SH-SY5Y (cell line): ENCODE measurements around the gene RMND5A.

Experiments
- GATA2 ChIP-seq: IDR thresholded peaks from 2 replicates; pipeline ENCODE4 v1.6.1; 2011; ENCODE audit warnings: mild to moderate bottlenecking, low read depth, low read length
- GATA3 ChIP-seq: IDR thresholded peaks from 2 replicates; pipeline ENCODE4 v1.6.1; 2011; ENCODE audit warnings: low read depth, mild to moderate bottlenecking, low read length, moderate library complexity

The RMND5A gene

GRCh38 chr2:86765310-86765695 is 45.2 kb downstream of the RMND5A start:
- TF ChIP-seq GATA3 (no peak), GATA2 (no peak)

GRCh38 chr2:86768189-86768949 is 48.3 kb downstream of the RMND5A start:
- TF ChIP-seq GATA3 (no peak), GATA2 (no peak)

GRCh38 chr2:86769838-86770237 is 49.7 kb downstream of the RMND5A start:
- TF ChIP-seq GATA2 (no peak), GATA3 (no peak)

DNA sequence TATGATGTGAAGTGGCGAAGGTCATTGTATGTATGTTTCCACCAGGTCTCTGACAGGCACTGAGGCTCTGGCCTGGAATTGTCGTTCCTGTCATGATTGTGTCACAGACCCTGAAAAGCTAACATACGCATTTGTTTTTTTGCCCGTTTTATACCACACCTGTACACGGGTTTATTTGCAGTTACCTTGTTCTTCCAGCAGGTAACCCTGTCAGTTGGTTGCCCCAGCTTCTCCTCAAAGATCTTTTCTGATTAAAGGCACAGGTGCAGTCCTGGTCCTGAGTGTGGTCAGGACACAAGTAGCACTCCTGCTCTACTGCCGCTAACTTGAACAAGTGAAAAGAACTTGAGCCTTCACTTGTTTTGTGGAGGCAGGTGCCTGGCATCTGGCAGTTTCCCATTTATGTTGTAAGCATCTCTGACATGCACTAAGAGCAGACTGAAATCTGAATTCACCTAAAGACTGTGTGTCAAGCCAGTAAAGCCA is 50.8 kb downstream of the RMND5A start:
- TF ChIP-seq GATA2 (no peak), GATA3 (no peak)

- TF ChIP-seq GATA3 (no peak), GATA2 (no peak)
Measured at GRCh38 chr2:86772611-86773010, 52.5 kb downstream of the RMND5A start.

GRCh38 chr2:86774862-86775261 is 54.8 kb downstream of the RMND5A start:
- TF ChIP-seq GATA2 (no peak), GATA3 (no peak)

DNA sequence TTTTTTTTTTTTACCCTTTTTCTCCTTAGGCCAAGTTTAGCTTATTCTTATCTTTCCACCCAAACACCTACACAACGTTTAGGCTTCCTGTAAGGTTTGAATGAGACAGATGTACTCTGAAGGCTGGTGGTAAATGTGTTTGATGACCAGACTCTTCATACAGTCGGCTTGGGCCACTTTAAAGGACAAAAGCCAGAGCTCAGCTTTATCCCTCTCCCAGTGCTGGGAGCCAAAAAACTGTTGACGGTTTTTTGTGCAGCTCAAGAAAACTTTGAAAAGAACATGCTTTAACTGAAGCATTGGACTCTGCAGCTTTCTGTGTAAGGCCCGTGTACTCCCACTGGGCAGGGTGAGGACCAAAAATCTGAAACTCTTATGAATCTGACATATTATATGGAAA is 55.2 kb downstream of the RMND5A start:
- TF ChIP-seq GATA3 (no peak), GATA2 (no peak)

DNA sequence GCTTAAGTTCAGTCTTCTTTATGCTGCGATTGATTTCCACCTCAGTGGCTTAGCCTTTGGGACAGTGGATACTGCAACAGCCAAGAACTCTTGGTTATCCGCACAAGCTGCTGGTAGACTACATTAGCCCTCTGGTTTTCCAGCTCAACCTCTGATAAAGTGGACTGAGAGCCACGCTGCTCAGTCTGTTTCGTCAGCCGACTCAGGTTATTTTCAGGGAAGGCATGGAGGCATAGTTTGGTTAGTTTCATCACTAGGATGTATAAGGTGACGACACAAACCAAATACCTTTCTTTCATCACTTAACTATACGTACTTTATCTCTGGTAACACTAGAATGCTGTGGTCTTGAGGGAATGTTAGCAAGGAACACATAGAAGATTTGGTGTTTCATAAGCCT is 56.4 kb downstream of the RMND5A start:
- TF ChIP-seq GATA2 (no peak), GATA3 (no peak)

DNA sequence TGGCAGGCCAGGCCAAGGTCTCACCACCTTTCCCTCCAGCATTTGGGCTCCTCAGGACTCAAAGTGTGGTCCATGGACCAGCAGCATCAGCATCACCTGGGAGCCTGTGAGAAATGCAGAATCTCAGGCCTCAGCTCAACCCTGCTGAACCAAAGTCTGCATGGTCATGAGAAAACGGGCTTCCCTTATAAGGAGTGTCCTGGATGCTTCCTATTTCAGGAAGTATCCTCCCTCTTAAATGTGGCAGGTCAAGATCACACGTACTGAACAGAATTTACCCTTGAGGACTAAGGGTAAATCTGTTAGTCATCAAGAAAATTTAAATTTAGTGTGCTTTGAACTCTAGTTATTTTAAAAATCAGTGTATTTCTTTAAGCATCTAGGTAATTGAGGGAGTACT is 58.9 kb downstream of the RMND5A start:
- TF ChIP-seq GATA3, result no peak
- no peak for TF ChIP-seq GATA2

- TF ChIP-seq GATA3 (no peak), GATA2 (no peak)
Measured at GRCh38 chr2:86779971-86780370, 59.9 kb downstream of the RMND5A start.

DNA sequence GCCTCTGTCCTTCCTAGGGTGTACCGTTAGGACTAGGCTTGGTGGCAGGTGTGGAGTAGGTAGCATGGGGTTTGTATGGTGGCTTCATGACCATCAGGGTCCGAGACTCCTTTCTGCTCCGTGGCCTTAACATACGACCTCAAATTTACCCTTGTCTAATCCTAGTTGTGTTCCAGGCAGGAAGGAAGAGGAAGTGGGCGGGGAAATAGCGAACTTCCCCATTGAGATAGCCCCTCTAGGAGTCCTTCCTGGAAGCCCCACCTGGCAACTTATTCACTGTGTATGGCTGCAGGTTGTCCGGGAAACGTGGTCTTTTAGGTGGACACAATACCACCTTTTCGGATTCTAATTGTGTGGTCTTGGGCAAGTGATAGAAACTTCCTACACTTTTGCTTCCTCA is 61.3 kb downstream of the RMND5A start:
- no peak for TF ChIP-seq GATA3
- TF ChIP-seq GATA2, result no peak

GRCh38 chr2:86782748-86783147 is 62.7 kb downstream of the RMND5A start:
- TF ChIP-seq GATA3, result no peak
- TF ChIP-seq GATA2, result no peak

- TF ChIP-seq GATA2 (no peak), GATA3 (no peak)
Measured at GRCh38 chr2:86783615-86784339, 63.7 kb downstream of the RMND5A start.

DNA sequence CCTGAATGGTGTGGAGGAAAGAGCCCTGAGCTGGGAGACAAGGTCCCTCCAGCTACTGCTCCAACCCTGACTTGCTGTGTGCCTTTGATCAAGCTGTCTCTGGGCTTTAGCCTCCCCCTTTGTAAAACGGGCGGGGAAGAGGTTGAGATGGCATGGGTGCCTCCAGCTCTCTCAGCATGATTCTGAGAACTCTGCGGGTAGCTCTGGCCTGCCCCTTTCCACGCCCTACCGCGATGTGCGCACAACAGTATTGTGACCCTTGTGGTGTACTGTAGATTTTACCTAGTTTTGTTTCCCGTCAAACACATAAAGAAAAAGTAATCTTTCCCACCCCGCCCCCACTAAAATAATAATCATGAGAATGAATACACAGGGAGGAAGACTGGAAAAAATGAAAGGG is 65.4 kb downstream of the RMND5A start:
- TF ChIP-seq GATA2, result no peak
- no peak for TF ChIP-seq GATA3

- no peak for TF ChIP-seq GATA3
- no peak for TF ChIP-seq GATA2
Measured at GRCh38 chr2:86786001-86786536, 66.0 kb downstream of the RMND5A start.
